Fibroblast of mammary gland (primary cell): Measurements from ENCODE around the gene CFAP61.
A peak's percentile ranks its signal among the peaks of the same experiment; 100 is the strongest.
"Not testable (repeated sequence)": the region's sequence is repeated elsewhere in the genome, so short reads cannot be mapped to it uniquely, and the experiment has no call there.

Source experiments
- DNase-seq: peaks from one replicate; pipeline ENCODE4 v3.0.0-alpha.2; 2010; ENCODE audit warnings: low read depth
- H3K4me3 ChIP-seq: 2 replicates; pipeline ENCODE4 v1.5.1; 2011; ENCODE audit warnings: low read depth, mild to moderate bottlenecking, low read length, moderate library complexity; ENCODE audit not compliant: control insufficient read depth
- TF ChIP-seq, protein P1 (sequence below): conservative IDR thresholded peaks from 2 replicates; pipeline ENCODE4 v1.5.1; 2011; ENCODE audit warnings: low read depth, low read length, inconsistent platforms; ENCODE audit not compliant: control insufficient read depth, insufficient read depth

CFAP61 gene

GRCh38 chr20:20344476-20344875, 292.1 kb downstream of the CFAP61 start:
- TF ChIP-seq, protein P1, sequence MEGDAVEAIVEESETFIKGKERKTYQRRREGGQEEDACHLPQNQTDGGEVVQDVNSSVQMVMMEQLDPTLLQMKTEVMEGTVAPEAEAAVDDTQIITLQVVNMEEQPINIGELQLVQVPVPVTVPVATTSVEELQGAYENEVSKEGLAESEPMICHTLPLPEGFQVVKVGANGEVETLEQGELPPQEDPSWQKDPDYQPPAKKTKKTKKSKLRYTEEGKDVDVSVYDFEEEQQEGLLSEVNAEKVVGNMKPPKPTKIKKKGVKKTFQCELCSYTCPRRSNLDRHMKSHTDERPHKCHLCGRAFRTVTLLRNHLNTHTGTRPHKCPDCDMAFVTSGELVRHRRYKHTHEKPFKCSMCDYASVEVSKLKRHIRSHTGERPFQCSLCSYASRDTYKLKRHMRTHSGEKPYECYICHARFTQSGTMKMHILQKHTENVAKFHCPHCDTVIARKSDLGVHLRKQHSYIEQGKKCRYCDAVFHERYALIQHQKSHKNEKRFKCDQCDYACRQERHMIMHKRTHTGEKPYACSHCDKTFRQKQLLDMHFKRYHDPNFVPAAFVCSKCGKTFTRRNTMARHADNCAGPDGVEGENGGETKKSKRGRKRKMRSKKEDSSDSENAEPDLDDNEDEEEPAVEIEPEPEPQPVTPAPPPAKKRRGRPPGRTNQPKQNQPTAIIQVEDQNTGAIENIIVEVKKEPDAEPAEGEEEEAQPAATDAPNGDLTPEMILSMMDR = no peak
- DNase-seq = no peak

DNA sequence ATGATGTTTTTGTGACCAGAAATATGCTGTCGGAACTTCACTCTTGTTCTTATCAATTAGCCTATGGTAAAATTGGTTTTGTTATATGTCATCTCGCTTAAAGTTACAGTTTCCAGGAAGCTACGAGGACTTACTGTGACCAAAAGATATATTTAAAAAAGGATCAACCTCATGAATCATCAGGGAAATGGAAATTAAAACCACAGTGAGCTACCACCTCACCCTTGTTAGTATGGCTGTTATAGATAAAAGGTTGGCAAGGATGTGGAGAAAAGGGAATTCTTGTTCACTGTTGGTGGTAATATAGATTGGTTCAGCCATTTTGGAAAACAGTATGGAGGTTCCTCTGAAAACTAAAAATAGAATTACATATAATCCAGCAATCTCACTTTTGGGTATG, 301.2 kb downstream of the CFAP61 start:
- no peak for DNase-seq
- TF ChIP-seq, protein P1 = no peak
- H3K4me3 ChIP-seq = no peak overlapping the region

More at GRCh38 chr20:20344476-20344875, 292.1 kb downstream of the CFAP61 start:
- no peak overlapping the region for H3K4me3 ChIP-seq

- DNase-seq, H3K4me3 ChIP-seq: not testable (repeated sequence)
These were observed 303.2 kb downstream of the CFAP61 start for GRCh38 chr20:20355503-20355902.

- DNase-seq = no peak
- no peak overlapping the region for H3K4me3 ChIP-seq
- TF ChIP-seq, protein P1 = no peak
These were observed 306.5 kb downstream of the CFAP61 start for GRCh38 chr20:20358801-20359200.

DNA sequence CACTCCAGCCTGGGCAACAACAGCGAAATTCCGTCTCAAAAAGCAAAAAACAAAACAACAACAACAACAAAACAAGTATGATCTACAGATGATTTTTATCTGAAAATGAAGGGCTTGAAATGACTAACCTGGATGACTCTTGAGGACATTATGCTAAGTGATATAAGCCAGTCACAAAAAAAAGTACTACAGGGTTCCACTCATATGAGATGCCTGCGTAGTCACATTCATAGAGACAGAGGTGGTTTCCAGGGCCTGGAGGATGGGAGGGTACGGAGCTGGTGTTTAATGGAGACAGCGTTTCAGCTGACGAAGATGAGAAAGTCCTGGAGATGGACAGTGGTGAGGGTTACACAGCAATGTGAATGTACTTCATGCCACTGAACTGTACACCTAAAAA, 307.3 kb downstream of the CFAP61 start:
- H3K4me3 ChIP-seq = no peak overlapping the region
- TF ChIP-seq, protein P1 = no peak
- DNase-seq = no peak

- peak; percentile 64 for DNase-seq
- TF ChIP-seq, protein P1 = peak; percentile 93
- H3K4me3 ChIP-seq = no peak overlapping the region
These were observed 308.1 kb downstream of the CFAP61 start for GRCh38 chr20:20360464-20360863.

- TF ChIP-seq, protein P1 = no peak
- H3K4me3 ChIP-seq = no peak overlapping the region
- DNase-seq = no peak
These were observed 310.6 kb downstream of the CFAP61 start for GRCh38 chr20:20362774-20363433.
